ES-I3 (cell line): ENCODE measurements around the gene DNAJC15.

Experiments
- H3K36me3 ChIP-seq: 2 replicates; pipeline ENCODE4 v1.6.1; 2013; ENCODE audit warnings: mild to moderate bottlenecking, low read length, control low read depth, moderate library complexity; ENCODE audit not compliant: insufficient read depth
- H3K4me1 ChIP-seq: 2 replicates; pipeline ENCODE4 v1.6.1; 2013; ENCODE audit warnings: mild to moderate bottlenecking, control low read depth, low read length; ENCODE audit not compliant: insufficient read depth
- H3K9ac ChIP-seq: 2 replicates; pipeline ENCODE4 v1.6.1; 2013; ENCODE audit warnings: low read depth, mild to moderate bottlenecking, low read length, moderate library complexity
- H3K9me3 ChIP-seq: 2 replicates; pipeline ENCODE4 v1.6.1; 2013; ENCODE audit warnings: mild to moderate bottlenecking, low read length, moderate library complexity; ENCODE audit not compliant: control insufficient read depth, insufficient read depth

The DNAJC15 gene

GRCh38 chr13:43127103-43127798, 103.9 kb downstream of the DNAJC15 start:
- no peaks in the 10 kb centered on the region for H3K36me3 ChIP-seq
- no peaks in the 10 kb centered on the region for H3K9me3 ChIP-seq
- H3K4me1 ChIP-seq: peaks cover 15% of the 10 kb centered on the region
- H3K9ac ChIP-seq: no peak overlapping the region

- Histone ChIP-seq H3K36me3 (no peaks in the 10 kb centered on the region), H3K4me1 (peaks cover 19% of the 10 kb centered on the region), H3K9ac (no peak overlapping the region), H3K9me3 (no peaks in the 10 kb centered on the region)
Measured at GRCh38 chr13:43127827-43128226, 104.4 kb downstream of the DNAJC15 start.

- Histone ChIP-seq H3K4me1 (peaks cover 21% of the 10 kb centered on the region), H3K36me3 (no peaks in the 10 kb centered on the region), H3K9ac (no peak overlapping the region), H3K9me3 (no peaks in the 10 kb centered on the region)
Measured at GRCh38 chr13:43128504-43128961, 105.1 kb downstream of the DNAJC15 start.

- Histone ChIP-seq H3K9me3 (no peaks in the 10 kb centered on the region), H3K36me3 (no peaks in the 10 kb centered on the region), H3K9ac (no peak overlapping the region), H3K4me1 (peaks cover 21% of the 10 kb centered on the region)
Measured at GRCh38 chr13:43129066-43129465, 105.7 kb downstream of the DNAJC15 start.

GRCh38 chr13:43129511-43130110, 106.2 kb downstream of the DNAJC15 start:
- no peaks in the 10 kb centered on the region for H3K36me3 ChIP-seq
- H3K9ac ChIP-seq: no peak overlapping the region
- H3K4me1 ChIP-seq: peaks cover 21% of the 10 kb centered on the region
- H3K9me3 ChIP-seq: no peaks in the 10 kb centered on the region

GRCh38 chr13:43132257-43132656, 108.9 kb downstream of the DNAJC15 start:
- H3K9ac ChIP-seq: no peak overlapping the region
- H3K36me3 ChIP-seq: no peaks in the 10 kb centered on the region
- H3K4me1 ChIP-seq: peaks cover 17% of the 10 kb centered on the region

GRCh38 chr13:43132911-43133310, 109.5 kb downstream of the DNAJC15 start:
- Histone ChIP-seq H3K36me3 (no peaks in the 10 kb centered on the region), H3K9me3 (no peaks in the 10 kb centered on the region), H3K4me1 (peaks cover 11% of the 10 kb centered on the region), H3K9ac (no peak overlapping the region)

More at GRCh38 chr13:43132257-43132656, 108.9 kb downstream of the DNAJC15 start:
- no peaks in the 10 kb centered on the region for H3K9me3 ChIP-seq

GRCh38 chr13:43133792-43134191, 110.4 kb downstream of the DNAJC15 start:
- Histone ChIP-seq H3K36me3 (no peaks in the 10 kb centered on the region), H3K9me3 (no peaks in the 10 kb centered on the region), H3K4me1 (peaks cover 9% of the 10 kb centered on the region), H3K9ac (no peak overlapping the region)

- peaks cover 9% of the 10 kb centered on the region for H3K4me1 ChIP-seq
- H3K9me3 ChIP-seq: no peaks in the 10 kb centered on the region
- no peak overlapping the region for H3K9ac ChIP-seq
- no peaks in the 10 kb centered on the region for H3K36me3 ChIP-seq
Measured at GRCh38 chr13:43134868-43135267, 111.5 kb downstream of the DNAJC15 start.

- Histone ChIP-seq H3K36me3 (no peaks in the 10 kb centered on the region), H3K4me1 (peaks cover 9% of the 10 kb centered on the region), H3K9me3 (no peaks in the 10 kb centered on the region), H3K9ac (no peak overlapping the region)
Measured at GRCh38 chr13:43135516-43135915, 112.1 kb downstream of the DNAJC15 start.

GRCh38 chr13:43136920-43137575, 113.7 kb downstream of the DNAJC15 start:
- peaks cover 23% of the 10 kb centered on the region for H3K4me1 ChIP-seq
- no peak overlapping the region for H3K9ac ChIP-seq
- H3K9me3 ChIP-seq: no peaks in the 10 kb centered on the region

GRCh38 chr13:43139211-43139610, 115.8 kb downstream of the DNAJC15 start:
- Histone ChIP-seq H3K36me3 (no peaks in the 10 kb centered on the region), H3K9me3 (no peaks in the 10 kb centered on the region), H3K4me1 (peaks cover 18% of the 10 kb centered on the region), H3K9ac (no peak overlapping the region)

More at GRCh38 chr13:43136920-43137575, 113.7 kb downstream of the DNAJC15 start:
- H3K36me3 ChIP-seq: no peaks in the 10 kb centered on the region

GRCh38 chr13:43139921-43140320, 116.5 kb downstream of the DNAJC15 start:
- Histone ChIP-seq H3K4me1 (peaks cover 18% of the 10 kb centered on the region), H3K9ac (no peak overlapping the region), H3K9me3 (no peaks in the 10 kb centered on the region), H3K36me3 (no peaks in the 10 kb centered on the region)

- Histone ChIP-seq H3K4me1 (peaks cover 21% of the 10 kb centered on the region), H3K9ac (no peak overlapping the region)
Measured at GRCh38 chr13:43140985-43141384, 117.6 kb downstream of the DNAJC15 start.

GRCh38 chr13:43141685-43142084, 118.3 kb downstream of the DNAJC15 start:
- Histone ChIP-seq H3K9ac (no peak overlapping the region), H3K9me3 (no peaks in the 10 kb centered on the region), H3K36me3 (no peaks in the 10 kb centered on the region), H3K4me1 (peaks cover 21% of the 10 kb centered on the region)

More at GRCh38 chr13:43140985-43141384, 117.6 kb downstream of the DNAJC15 start:
- no peaks in the 10 kb centered on the region for H3K9me3 ChIP-seq
- no peaks in the 10 kb centered on the region for H3K36me3 ChIP-seq
